GM12873 (cell line): Measurements from ENCODE around the gene DNAH10.

Experiments
- TF ChIP-seq, protein P1 (sequence below): IDR thresholded peaks from 2 replicates; pipeline ENCODE4 v1.5.1; 2012; ENCODE audit warnings: low read depth, mild to moderate bottlenecking, moderate library complexity, low read length, control low read depth; ENCODE audit not compliant: insufficient read depth; ENCODE audit errors: missing control alignments

Gene DNAH10

GRCh38 chr12:123948401-123948795, 186.3 kb downstream of the DNAH10 start:
- TF ChIP-seq, protein P1, sequence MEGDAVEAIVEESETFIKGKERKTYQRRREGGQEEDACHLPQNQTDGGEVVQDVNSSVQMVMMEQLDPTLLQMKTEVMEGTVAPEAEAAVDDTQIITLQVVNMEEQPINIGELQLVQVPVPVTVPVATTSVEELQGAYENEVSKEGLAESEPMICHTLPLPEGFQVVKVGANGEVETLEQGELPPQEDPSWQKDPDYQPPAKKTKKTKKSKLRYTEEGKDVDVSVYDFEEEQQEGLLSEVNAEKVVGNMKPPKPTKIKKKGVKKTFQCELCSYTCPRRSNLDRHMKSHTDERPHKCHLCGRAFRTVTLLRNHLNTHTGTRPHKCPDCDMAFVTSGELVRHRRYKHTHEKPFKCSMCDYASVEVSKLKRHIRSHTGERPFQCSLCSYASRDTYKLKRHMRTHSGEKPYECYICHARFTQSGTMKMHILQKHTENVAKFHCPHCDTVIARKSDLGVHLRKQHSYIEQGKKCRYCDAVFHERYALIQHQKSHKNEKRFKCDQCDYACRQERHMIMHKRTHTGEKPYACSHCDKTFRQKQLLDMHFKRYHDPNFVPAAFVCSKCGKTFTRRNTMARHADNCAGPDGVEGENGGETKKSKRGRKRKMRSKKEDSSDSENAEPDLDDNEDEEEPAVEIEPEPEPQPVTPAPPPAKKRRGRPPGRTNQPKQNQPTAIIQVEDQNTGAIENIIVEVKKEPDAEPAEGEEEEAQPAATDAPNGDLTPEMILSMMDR = no peak

- TF ChIP-seq, protein P1 = no peak
Observed at GRCh38 chr12:123948796-123949769, 187.0 kb downstream of the DNAH10 start.

- TF ChIP-seq, protein P1 = no peak
Observed at GRCh38 chr12:123949770-123950165, 187.7 kb downstream of the DNAH10 start.

DNA sequence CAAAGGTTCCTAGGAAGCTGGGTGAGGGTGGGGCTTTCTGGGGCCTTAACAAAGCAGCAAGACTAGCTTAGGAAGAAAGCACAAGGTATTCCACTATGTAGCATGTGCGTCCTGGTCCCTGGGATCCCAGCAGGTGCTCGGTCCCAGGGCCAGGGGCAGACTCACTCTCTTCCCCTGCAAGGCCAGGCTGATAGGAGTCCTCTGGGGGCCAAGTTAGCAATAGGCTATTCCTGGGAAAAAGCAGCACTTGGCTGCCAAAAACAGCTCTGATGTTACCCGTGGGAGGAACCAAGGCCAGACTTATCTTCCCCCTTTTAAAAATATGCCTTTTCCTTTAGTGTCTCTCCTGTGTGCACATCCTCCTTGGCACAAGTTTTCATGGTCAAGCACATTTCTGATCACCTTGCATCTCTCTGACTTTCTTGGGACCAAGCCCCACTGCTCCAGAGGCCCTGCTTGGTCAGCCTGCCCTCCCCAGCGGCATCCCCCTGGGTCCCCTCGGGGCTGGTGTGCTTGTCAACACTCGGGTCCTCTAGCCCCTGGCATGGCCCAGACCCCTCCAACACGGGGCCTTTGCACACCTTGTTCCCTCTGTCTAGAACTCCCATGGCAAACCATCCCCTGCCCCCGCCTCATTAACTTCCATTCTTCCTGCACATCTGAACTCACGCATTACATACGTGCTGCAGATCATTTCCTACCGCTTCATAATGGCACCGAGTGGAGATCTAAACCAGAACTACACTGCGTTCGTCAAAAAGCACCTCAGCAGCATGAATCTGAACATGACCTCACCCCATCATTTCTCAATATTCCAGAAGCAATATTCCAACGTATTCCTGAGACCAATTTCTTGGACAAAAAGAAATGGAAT, 188.6 kb downstream of the DNAH10 start:
- TF ChIP-seq, protein P1 = no peak

- TF ChIP-seq, protein P1 = no peak
Observed at GRCh38 chr12:123951467-123951866, 189.4 kb downstream of the DNAH10 start.

DNA sequence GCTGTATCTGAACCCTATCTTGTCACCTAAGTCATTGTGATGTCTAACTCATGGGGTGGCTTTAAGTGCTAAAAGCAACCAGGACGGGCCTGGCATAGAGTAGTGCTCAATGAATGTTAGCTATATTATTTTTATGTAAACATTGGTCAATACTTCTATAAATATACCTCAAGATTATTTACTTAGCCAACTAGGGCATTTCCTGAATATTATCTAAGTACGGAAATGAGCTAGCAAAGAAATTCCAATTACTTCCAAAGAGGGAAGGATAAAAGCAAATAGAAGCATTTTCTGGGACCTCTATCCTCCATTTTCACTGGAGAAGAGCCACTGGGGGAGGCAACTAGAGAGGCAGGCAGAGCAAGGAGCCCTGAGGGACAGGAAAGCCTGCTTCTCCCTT, 189.9 kb downstream of the DNAH10 start:
- TF ChIP-seq, protein P1 = no peak
